ENCODE results near the gene DOCK10.
"Not testable (repeated sequence)": the region's sequence is repeated elsewhere in the genome, so short reads cannot be mapped to it uniquely, and the experiment has no call there.

DOCK10 gene

DNA sequence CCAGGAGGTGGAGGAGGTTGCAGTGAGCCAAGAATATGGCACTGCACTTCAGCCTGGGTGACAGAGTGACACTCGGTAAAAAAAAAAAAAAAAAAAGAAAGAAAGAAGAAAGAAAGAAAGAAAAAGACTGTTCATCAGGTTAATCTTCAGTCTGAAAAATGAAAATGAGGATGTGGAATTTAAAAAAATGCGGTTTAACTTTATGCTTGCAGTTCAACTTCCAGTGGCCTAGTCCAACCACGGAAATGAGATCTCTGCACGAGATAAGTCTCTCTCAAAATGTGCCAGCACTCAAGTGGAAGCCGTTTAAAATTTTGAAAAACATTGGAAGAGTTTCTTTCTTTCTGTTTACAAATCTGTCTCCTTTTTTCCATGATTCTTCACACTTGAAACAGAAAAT lies 112.1 kb downstream of the DOCK10 start:
- no peak for DNase-seq
- TF ChIP-seq GATA1 (IDR thresholded peaks at IDR 0.05; ENCODE audit: low read depth, low read length) (no peak), POLR2A (IDR thresholded peaks at IDR 0.05; ENCODE audit: low read length) (no peak)

DNA sequence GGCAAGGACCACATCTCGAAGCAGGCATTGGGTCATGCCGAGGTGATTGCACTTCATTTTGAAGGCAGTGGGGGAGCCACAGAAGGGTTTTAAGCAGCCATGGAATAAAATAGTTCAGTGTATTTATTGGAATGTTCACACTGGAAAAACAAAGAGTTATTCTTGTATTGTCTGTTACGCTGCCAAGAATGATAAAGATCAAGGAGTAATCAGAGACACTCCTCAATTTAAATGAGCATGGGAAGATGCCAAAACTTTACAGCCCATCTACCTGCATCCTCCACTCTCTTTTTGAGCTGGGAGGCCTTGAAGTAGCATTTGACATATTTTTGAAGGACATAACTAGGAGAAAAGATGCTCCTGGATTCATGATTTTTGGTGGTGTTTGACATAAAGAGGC lies 112.8 kb downstream of the DOCK10 start:
- no peak for DNase-seq
- TF ChIP-seq GATA1 (IDR thresholded peaks at IDR 0.05; ENCODE audit: low read depth, low read length) (no peak), POLR2A (IDR thresholded peaks at IDR 0.05; ENCODE audit: low read length) (no peak)

DNA sequence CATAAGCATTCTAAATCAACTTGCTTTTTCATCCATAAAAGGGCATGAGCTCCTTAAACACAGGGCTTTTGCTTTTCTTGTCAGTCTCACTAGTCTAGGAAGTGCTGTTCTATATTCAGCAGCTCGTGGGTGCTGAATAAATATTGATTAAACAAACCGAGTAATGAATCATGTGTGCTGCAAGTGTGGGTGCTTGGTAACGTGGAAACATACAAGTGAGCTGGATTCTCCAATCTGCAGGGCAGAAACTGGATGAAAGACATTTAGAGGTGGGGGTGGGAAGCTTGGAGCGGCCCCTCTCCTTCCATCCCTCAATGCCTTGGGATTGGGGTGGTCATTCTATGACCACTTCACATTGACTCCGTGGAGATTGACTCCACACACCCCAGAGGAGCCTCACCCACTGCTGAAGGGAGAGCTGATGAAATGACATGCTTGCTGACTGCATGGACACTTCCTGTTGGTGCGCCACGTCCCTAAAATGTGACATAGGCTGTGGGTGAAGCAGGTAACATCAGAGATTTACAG lies 114.6 kb downstream of the DOCK10 start:
- TF ChIP-seq GATA1 (IDR thresholded peaks at IDR 0.05; ENCODE audit: low read depth, low read length), result no peak
- no peak for TF ChIP-seq POLR2A (IDR thresholded peaks at IDR 0.05; ENCODE audit: low read length)
- DNase-seq, result no peak

- DNase-seq, result peak in 1 of 2 experiments; percentile 17
- TF ChIP-seq GATA1 (IDR thresholded peaks at IDR 0.05; ENCODE audit: low read depth, low read length) (no peak), POLR2A (IDR thresholded peaks at IDR 0.05; ENCODE audit: low read length) (no peak)
Measured at GRCh38 chr2:224927011-224927410, 115.3 kb downstream of the DOCK10 start.

DNA sequence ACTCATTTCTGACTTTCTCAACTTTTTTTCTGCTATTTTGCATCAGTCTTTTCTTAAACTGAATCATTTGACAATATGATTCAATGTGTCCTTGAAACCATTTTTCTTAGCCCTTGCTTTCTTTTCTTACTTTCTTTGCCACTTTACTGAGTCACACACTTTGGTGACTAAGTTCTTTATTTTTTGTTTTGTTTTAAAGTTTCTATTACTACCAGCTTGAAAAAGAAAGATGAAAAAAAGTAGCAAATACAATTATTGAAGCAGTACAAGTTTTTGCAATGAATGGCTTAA lies 116.5 kb downstream of the DOCK10 start:
- TF ChIP-seq GATA1 (IDR thresholded peaks at IDR 0.05; ENCODE audit: low read depth, low read length) (no peak), POLR2A (IDR thresholded peaks at IDR 0.05; ENCODE audit: low read length) (no peak)
- no peak for DNase-seq

DNA sequence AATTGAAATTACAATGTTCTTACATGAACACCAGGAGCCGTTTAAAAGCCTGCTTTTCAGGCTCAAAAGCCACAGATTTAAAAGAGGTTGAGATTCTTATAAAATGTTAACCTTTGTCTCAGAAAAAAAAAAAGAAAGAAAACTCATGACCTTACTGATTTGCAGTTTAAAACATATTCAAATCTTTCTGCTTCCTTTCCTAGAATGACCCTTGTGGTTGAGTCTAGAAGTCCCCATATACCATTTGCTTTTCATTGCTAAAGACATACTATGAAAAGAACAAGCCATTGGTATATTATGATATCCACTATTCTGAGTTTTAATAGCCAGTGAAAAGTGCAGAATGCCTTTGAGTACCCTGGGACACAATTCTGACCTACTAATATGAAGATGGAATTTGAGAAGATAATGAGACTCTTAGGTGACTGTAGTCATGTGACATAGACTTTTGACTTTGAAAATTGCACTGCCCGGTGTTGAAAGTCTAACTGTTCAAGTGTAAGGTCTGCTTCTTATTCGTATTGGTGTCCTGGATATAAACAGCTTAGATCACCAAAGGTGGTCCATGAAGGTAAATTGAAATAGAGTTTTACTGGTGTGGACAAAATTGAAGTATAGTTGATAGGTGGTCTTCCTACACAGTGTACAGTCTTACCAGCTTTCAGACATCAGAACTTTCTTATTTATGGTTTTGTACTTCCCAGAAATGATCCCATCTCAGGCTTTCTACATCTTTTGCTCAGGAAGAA lies 117.0 kb downstream of the DOCK10 start:
- DNase-seq, result no peak
- TF ChIP-seq POLR2A (IDR thresholded peaks at IDR 0.05; ENCODE audit: low read length), result no peak
- TF ChIP-seq GATA1 (IDR thresholded peaks at IDR 0.05; ENCODE audit: low read depth, low read length), result no peak

DNA sequence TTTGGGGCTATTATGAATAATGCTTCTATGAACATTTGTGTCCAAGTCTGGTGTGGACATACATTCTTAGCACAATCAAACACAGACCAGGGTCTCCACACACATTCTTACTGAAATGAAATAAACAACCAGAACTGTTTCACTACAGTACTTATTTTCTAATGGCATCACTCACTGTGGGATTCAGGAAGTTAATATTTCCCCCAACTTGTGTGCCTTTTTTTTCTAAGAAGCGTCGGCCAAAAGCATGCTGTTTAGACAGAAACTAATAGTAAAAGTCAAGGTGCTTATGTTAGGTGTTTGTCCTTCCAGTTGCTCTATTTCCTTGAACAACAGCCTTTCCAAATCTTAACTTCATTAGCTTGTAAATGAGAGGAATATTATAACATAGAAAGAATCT lies 117.6 kb downstream of the DOCK10 start:
- TF ChIP-seq POLR2A (IDR thresholded peaks at IDR 0.05; ENCODE audit: low read length), result no peak
- TF ChIP-seq GATA1 (IDR thresholded peaks at IDR 0.05; ENCODE audit: low read depth, low read length), result no peak
- no peak for DNase-seq

DNA sequence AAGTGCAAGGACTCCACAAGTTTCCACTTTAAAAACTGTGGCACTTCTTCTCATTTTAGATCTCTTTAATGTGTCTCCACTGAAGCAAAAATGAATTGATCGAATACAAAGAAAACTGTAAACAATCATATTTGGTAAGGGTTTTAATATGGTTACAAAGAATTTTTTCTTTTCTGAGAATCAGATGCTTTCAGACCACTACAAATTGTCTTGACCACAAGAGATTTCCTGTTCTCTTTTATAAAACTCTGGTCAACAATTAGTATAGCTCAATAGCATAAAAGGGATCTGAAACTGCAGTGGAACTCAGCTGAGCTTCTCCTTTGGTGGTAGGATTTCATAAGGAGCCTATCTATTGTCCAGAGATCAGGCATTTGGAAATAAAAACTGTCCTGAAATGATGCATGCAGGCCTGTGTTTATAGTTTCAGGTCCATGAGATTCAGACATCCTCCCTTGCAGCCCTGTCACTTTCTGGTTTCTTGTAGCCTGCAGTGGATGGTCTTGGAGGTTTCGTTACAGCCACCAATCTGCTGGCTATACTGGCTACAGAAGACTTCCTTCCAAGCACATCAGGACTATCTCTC lies 120.0 kb downstream of the DOCK10 start:
- no peak for DNase-seq

GRCh38 chr2:224919472-224920110 lies 122.7 kb downstream of the DOCK10 start:
- DNase-seq, result no peak
- TF ChIP-seq GATA1 (IDR thresholded peaks at IDR 0.05; ENCODE audit: low read depth, low read length) (no peak), POLR2A (IDR thresholded peaks at IDR 0.05; ENCODE audit: low read length) (no peak)

More for the DNA sequence above, 120.0 kb downstream of the DOCK10 start:
- TF ChIP-seq GATA1 (IDR thresholded peaks at IDR 0.05; ENCODE audit: low read depth, low read length) (no peak), POLR2A (IDR thresholded peaks at IDR 0.05; ENCODE audit: low read length) (no peak)

DNA sequence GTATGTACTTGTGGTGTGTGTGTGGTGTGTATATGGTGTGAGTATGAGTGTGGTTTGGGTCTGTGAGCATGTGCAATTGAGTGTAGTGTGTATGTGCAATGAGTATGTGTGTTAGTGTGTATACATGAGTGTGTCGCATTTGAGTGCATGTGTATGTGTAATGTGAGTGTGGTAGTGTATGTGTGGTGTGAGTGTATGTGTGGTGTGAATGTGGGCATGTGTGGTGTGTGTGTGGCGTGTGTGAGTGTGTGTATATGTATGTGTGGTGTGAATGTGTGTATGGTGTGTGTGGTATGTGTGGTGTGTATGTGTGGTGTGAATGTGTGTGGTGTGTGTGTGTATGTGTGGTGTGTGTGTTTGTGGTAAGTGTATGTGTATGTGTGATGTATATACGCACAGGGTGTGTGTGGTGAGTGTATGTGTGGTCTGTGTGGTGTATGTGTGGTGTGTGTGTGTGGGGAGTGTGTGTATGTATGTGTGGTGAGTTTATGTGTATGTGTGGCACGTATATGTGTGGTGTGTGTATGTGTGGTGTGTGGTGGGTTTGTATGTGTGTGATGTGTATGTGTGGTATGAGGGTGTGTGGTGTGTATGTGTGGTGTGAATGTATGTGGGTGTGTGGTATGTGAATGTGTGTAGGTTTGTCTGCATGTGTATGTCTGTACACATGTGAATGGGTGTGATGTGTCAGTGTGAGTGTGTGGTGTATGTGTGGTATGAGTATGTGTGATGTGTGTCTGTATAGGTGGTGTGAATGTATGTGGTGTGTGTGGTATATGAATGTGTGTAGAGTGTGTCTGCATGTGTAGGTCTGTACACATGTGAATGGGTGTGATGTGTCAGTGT lies 123.4 kb downstream of the DOCK10 start:
- no peak for DNase-seq
- TF ChIP-seq POLR2A (IDR thresholded peaks at IDR 0.05; ENCODE audit: low read length) (no peak), GATA1 (IDR thresholded peaks at IDR 0.05; ENCODE audit: low read depth, low read length) (no peak)

DNA sequence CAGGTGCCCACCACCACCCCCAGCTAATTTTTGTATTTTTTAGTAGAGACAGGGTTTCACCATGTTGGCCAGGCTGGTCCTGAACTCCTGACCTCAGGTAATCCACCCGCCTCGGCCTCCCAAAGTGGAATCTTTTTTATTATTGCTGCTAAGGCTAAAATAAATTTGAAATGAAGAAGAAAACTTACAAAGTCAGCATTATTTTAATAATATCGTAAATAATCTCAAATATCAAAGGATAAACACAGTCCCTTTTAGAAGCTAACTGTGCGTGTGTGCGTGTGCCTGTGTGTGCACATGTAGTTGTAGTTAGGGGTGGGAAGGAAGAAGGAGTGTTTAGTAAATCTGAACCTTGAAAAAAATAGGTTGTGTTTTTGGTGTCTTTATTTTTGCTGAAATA lies 125.0 kb downstream of the DOCK10 start:
- not testable (repeated sequence) for DNase-seq

DNA sequence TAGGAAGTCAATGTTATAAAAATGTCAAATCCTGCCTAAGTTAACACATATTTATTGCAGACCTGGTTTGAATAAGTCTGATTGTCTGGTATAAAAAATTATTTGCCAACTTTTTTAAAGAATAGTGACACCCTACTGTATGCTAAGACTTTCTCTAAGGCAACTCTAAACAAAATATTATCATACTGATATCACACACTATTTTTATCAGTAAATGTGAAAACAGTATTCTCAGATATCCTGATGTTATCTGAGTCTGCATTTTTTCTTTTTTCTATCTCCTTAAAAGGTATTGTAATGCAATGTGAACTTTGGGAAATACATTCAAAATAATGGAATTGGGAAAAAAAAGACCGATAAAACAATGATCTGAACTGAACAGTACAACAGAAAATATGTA lies 127.1 kb downstream of the DOCK10 start:
- TF ChIP-seq GATA1 (IDR thresholded peaks at IDR 0.05; ENCODE audit: low read depth, low read length) (no peak), POLR2A (IDR thresholded peaks at IDR 0.05; ENCODE audit: low read length) (no peak)

GRCh38 chr2:224910574-224910925 lies 131.7 kb downstream of the DOCK10 start:
- DNase-seq, result peak; percentile 73 to 81
- no peak for TF ChIP-seq POLR2A (IDR thresholded peaks at IDR 0.05; ENCODE audit: low read length)
- TF ChIP-seq GATA1 (IDR thresholded peaks at IDR 0.05; ENCODE audit: low read depth, low read length), result no peak

More for the DNA sequence above, 127.1 kb downstream of the DOCK10 start:
- DNase-seq, result no peak

Data from erythroblast (primary cell).